Left lung (tissue), 14 donors: ENCODE results near the gene TGM3. TPM values are rescaled to one million over a fixed set of nuclear protein-coding genes. Genes with fewer than 3 reads are reported as not detected.

ENCODE experiments used
- ATAC-seq: fragments of 200-7000 bp; cut with Tn5 transposase; one replicate; pipeline ENCODE4 v1.9.1; 2020; ENCODE audit warnings: moderate library complexity
- DNase-seq, 4 donors: peaks; one replicate each; pipeline ENCODE4 v3.0.0-alpha.2; 2013 to 2020
- H3K27ac ChIP-seq, 2 donors: fragments of 200-600 bp; sonication (generic) in 1 of 2; one replicate each; pipeline versions ENCODE4 v1.5.0 to v1.8.0; 2020 to 2021
- H3K27me3 ChIP-seq, 2 donors: fragments of 200-600 bp; sonication (generic) in 1 of 2; one replicate each; pipeline versions ENCODE4 v1.5.0 to v1.8.0; 2020 to 2021
- H3K36me3 ChIP-seq, 2 donors: fragments of 200-600 bp; sonication (generic) in 1 of 2; one replicate each; pipeline versions ENCODE4 v1.5.0 to v1.8.0; 2020 to 2021
- H3K4me1 ChIP-seq, 2 donors: fragments of 200-600 bp; one replicate each; pipeline ENCODE4 v1.8.0; 2021
- H3K4me3 ChIP-seq, 2 donors: fragments of 200-600 bp; sonication (generic) in 1 of 2; one replicate each; pipeline versions ENCODE4 v1.5.0 to v1.8.0; 2020 to 2021; ENCODE audit warnings: mild to moderate bottlenecking in 1 of 2
- H3K9me3 ChIP-seq, 2 donors: fragments of 200-600 bp; sonication (generic) in 1 of 2; one replicate each; pipeline versions ENCODE4 v1.5.0 to v1.8.0; 2020 to 2021
- CTCF ChIP-seq, 2 donors: fragments of 200-600 bp; sonication (generic) in 1 of 2; IDR thresholded peaks; one replicate each; pipeline versions ENCODE4 v1.5.0 to v1.8.0; 2021; ENCODE audit warnings: antibody characterized with exemption in 2 of 2
- intact Hi-C, 2 donors: fragments of 100-400 bp; cut with DNase I; formaldehyde crosslinking; loops; one replicate each; pipeline versions ENCODE4 v1.11.2 to v1.14.2; 2022
- long read RNA-seq, 12 donors: library from polyadenylated mRNA in 2 of 12; unstranded in 2 of 12; transcript quantifications; one replicate each; pipeline ENCODE4 v2.0.0 and lab custom pipeline, GENCODE V29; 2019 to 2026
- polyA plus RNA-seq, 6 donors: library from polyadenylated mRNA; unstranded; fragments of 120-200 nt; gene quantifications; one replicate each; pipeline ENCODE4 v1.2.1, GENCODE V29; 2013; ENCODE audit not compliant: insufficient read length in 6 of 6
- total RNA-seq, 2 donors: library from RNA; stranded (reverse); fragmentation: NEBNext Ultra II Directional; extraction: Animal tissue kit (Norgen Biotek cat#: 25700); gene quantifications; one replicate each; pipeline ENCODE4 v1.2.1, GENCODE V29; 2021
- donor health status: DM: no; HTN: yes; CAD: no.
- donor health status: DM: no; HTN: no; CAD: no.

TGM3 gene, protein sequence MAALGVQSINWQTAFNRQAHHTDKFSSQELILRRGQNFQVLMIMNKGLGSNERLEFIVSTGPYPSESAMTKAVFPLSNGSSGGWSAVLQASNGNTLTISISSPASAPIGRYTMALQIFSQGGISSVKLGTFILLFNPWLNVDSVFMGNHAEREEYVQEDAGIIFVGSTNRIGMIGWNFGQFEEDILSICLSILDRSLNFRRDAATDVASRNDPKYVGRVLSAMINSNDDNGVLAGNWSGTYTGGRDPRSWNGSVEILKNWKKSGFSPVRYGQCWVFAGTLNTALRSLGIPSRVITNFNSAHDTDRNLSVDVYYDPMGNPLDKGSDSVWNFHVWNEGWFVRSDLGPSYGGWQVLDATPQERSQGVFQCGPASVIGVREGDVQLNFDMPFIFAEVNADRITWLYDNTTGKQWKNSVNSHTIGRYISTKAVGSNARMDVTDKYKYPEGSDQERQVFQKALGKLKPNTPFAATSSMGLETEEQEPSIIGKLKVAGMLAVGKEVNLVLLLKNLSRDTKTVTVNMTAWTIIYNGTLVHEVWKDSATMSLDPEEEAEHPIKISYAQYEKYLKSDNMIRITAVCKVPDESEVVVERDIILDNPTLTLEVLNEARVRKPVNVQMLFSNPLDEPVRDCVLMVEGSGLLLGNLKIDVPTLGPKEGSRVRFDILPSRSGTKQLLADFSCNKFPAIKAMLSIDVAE
- under 1 TPM in 1 of 2 donors, not detected in 1; 0.37 TPM for total RNA-seq
- polyA plus RNA-seq = under 1 TPM in 4 of 6 donors, not detected in 2; 0.20 to 0.34 (median 0.23) TPM
- long read RNA-seq, donor 1 = 0 reads
- long read RNA-seq, donor 2 = 0 reads
- long read RNA-seq, donor 3 = 0 reads
- long read RNA-seq, donor 4 = 0 reads
- long read RNA-seq, donor 5 = 0 reads
- long read RNA-seq, donor 6 = 0 reads
- long read RNA-seq, donor 7 = 0 reads
- long read RNA-seq, donor 8 = 0 reads
- long read RNA-seq, donor 9 = 0 reads
- long read RNA-seq, donor 10, partial matches to known transcripts = 0 of 1 reads
- long read RNA-seq, donor 10, other reads (novel, unspliced or antisense) = 1 of 1 reads
- long read RNA-seq, donor 11 = 0 reads
- long read RNA-seq, donor 12 = 0 reads

DNA sequence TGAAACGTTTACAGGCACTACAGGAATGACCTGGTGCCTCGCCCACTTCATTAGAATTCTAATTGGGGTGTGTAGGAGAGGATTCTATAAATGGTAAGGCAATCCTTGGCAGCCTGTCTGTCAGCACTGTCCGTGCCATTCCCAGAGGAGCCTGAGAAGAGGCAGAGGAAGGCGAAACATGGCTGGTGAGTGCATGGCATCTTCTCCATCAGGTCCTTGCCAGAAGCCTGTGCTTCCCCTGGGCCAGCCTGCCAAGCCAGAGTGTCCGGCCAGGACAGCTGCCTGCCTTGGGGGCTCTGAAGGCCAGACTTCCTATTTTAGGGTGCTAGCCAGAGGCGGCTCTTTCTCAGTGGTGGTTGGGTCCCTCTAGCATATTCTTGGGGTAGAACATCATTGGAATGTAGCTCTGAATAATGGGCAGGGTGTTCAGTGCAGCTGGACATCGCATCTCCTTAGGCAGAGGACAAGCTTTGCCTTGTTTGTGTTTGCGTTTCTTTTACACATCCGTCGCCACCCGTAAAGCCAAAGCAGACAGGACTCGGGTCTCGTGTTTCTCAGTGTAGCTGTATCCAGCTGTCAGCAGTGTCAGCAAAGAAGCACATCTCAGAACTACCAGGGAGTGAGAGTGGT lies at the start of gene TGM3:
Gene TGM3 (plus strand): TSS at position 116 of the 630 bp plus-strand sequence. CDS start 63 bp downstream, at position 179.
- peaks cover 0 to 56% of the 10 kb centered on the region in 2 donors for H3K4me1 ChIP-seq
- H3K4me3 ChIP-seq = no peak within 1 kb of the TSS
- H3K9me3 ChIP-seq = no peaks in the 10 kb centered on the region
- H3K36me3 ChIP-seq = no peaks in the 10 kb centered on the region
- H3K27me3 ChIP-seq = no peaks in the 10 kb centered on the region
- no peak within 1 kb of the TSS for H3K27ac ChIP-seq
- intact Hi-C loops = no loop called here
- ATAC-seq = no peak
- no peak for DNase-seq
- TF ChIP-seq CTCF (IDR thresholded peaks at IDR 0.05) = no peak

- Histone ChIP-seq H3K4me3 (no peak overlapping the region), H3K9me3 (no peaks in the 10 kb centered on the region), H3K4me1 (no peaks in the 10 kb centered on the region), H3K27ac (no peak overlapping the region), H3K27me3 (peaks cover 0 to 66% of the 10 kb centered on the region in 2 donors), H3K36me3 (no peaks in the 10 kb centered on the region)
- no peak for DNase-seq
- intact Hi-C loops = no loop called here
- TF ChIP-seq CTCF (IDR thresholded peaks at IDR 0.05) = no peak
- no peak for ATAC-seq
Observed at GRCh38 chr20:2246069-2246491, 49.7 kb upstream of the TGM3 start.

DNA sequence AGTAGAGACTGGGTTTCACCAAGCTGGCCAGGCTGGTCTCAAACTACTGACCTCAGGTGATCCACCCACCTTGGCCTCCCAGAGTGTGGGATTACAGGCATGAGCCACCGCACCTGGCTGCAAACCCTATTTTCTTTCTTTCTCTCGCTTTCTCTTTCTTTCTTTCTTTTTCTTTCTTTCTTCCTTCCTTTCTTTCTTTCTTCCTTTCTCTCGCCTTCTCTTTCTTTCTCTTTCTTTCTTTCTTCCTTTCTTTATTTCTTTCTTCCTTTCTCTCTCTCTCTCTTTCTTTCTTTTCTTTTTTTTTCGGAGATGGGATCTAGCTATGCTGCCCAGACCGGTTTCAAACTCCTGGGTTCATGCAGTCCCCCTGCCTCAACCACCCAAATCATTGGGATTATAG lies 47.0 kb upstream of the TGM3 start:
- Histone ChIP-seq H3K36me3 (no peaks in the 10 kb centered on the region), H3K27me3 (peaks cover 0 to 69% of the 10 kb centered on the region in 2 donors), H3K27ac (no peak overlapping the region), H3K4me1 (peaks cover 0 to 14% of the 10 kb centered on the region in 2 donors), H3K4me3 (no peak overlapping the region), H3K9me3 (no peaks in the 10 kb centered on the region)
- TF ChIP-seq CTCF (IDR thresholded peaks at IDR 0.05) = no peak
- ATAC-seq (no peak), DNase-seq (no peak)
- intact Hi-C loops = no loop called here

GRCh38 chr20:2249935-2250334 lies 45.9 kb upstream of the TGM3 start:
- DNase-seq (no peak), ATAC-seq (no peak)
- Histone ChIP-seq H3K9me3 (no peaks in the 10 kb centered on the region), H3K4me1 (peaks cover 0 to 14% of the 10 kb centered on the region in 2 donors), H3K27ac (no peak overlapping the region), H3K36me3 (no peaks in the 10 kb centered on the region), H3K4me3 (no peak overlapping the region), H3K27me3 (peaks cover 0 to 58% of the 10 kb centered on the region in 2 donors)
- TF ChIP-seq CTCF (IDR thresholded peaks at IDR 0.05) = no peak
- intact Hi-C loops = no loop called here
